Endothelial cell of umbilical vein (primary cell): Measurements from ENCODE around the gene RMRP. TPM values are rescaled to one million over a fixed set of nuclear protein-coding genes. Genes with fewer than 3 reads are reported as not detected.

Experiments used
- BruUV-seq: library from RNA; stranded (reverse); fragments of 400-500 nt; replicated peaks from 2 replicates; lab custom pipeline; 2021; lab: Mats Ljungman, UMichigan
- CTCF ChIA-PET: fragments of 300-600, 350-600 bp; sonication (Branson Sonifier 250); formaldehyde crosslinking; loops from one replicate; lab custom pipeline; 2021; ENCODE audit warnings: antibody characterized with exemption, inconsistent platforms; lab: Charles Lee
- POLR2A ChIA-PET: fragments of 300-600, 350-600 bp; sonication (Branson Sonifier 250); formaldehyde crosslinking; loops from one replicate; lab custom pipeline; 2021; ENCODE audit warnings: antibody characterized with exemption, inconsistent platforms; lab: Charles Lee
- DNase-seq: peaks from one replicate; pipeline ENCODE4 v3.0.0-alpha.2; 2011; ENCODE audit warnings: low read depth, low spot score
- FAIRE-seq: peaks from 2 replicates; lab custom pipeline; 2011; peaks lifted over from hg19 to GRCh38; lab: Jason Lieb, UNC
- H2AFZ ChIP-seq: 2 replicates; pipeline ENCODE4 v1.6.0; 2012; ENCODE audit warnings: low read depth, low read length, control low read depth, inconsistent platforms
- H3K27ac ChIP-seq: 2 replicates; pipeline ENCODE4 v1.5.1; 2011; ENCODE audit warnings: low read depth, mild to moderate bottlenecking, control low read depth, low read length, moderate library complexity; ENCODE audit not compliant: insufficient read depth
- H3K27me3 ChIP-seq, 2 experiments: 2 replicates each; pipeline versions ENCODE4 v1.6.0 to v1.6.1; 2011; ENCODE audit warnings: low read length in 2 of 2, mixed read lengths in 1 of 2; ENCODE audit not compliant: control insufficient read depth in 2 of 2, insufficient read depth in 2 of 2
- H3K36me3 ChIP-seq, 2 experiments: 2 replicates in 1 of 2; 3 replicates in 1 of 2; pipeline ENCODE4 v1.5.1; 2011; ENCODE audit warnings: low read length in 2 of 2, mild to moderate bottlenecking in 1 of 2, moderate library complexity in 1 of 2; ENCODE audit not compliant: control insufficient read depth in 2 of 2, insufficient read depth in 2 of 2; ENCODE audit errors: extremely low read depth in 1 of 2
- H3K4me1 ChIP-seq: 3 replicates; pipeline ENCODE4 v1.5.1; 2011; ENCODE audit warnings: mild to moderate bottlenecking, low read length; ENCODE audit not compliant: control insufficient read depth, insufficient read depth; ENCODE audit errors: extremely low read depth
- H3K4me2 ChIP-seq: 2 replicates; pipeline ENCODE4 v1.6.1; 2011; ENCODE audit warnings: low read length, control low read depth, mixed read lengths; ENCODE audit not compliant: insufficient read depth
- H3K4me3 ChIP-seq, 3 experiments: fragments of 200-600 bp in 1 of 3; sonication (generic), shearing (Covaris generic) in 1 of 3; replicated peaks in 1 of 3; 2 replicates each; pipeline ENCODE4 v1.5.1; 2011 to 2016; ENCODE audit warnings: control low read depth in 3 of 3, low read length in 3 of 3, mild to moderate bottlenecking in 2 of 3, inconsistent platforms in 1 of 3, low read depth in 1 of 3, moderate library complexity in 1 of 3; ENCODE audit not compliant: insufficient read depth in 1 of 3
- H3K79me2 ChIP-seq: 2 replicates; pipeline ENCODE4 v1.6.0; 2012; ENCODE audit warnings: low read length, inconsistent platforms; ENCODE audit not compliant: control insufficient read depth, insufficient read depth
- H3K9ac ChIP-seq: replicated peaks from 2 replicates; pipeline ENCODE3; 2011; ENCODE audit warnings: low read length, control low read depth; ENCODE audit not compliant: insufficient read depth; ENCODE audit errors: extremely low read depth
- H3K9me1 ChIP-seq: replicated peaks from 3 replicates; pipeline ENCODE4 v1.6.0; 2011; ENCODE audit warnings: mild to moderate bottlenecking, low read length; ENCODE audit not compliant: control insufficient read depth, insufficient read depth; ENCODE audit errors: extremely low read depth
- H3K9me3 ChIP-seq: replicated peaks from 2 replicates; pipeline ENCODE4 v1.5.1; 2012; ENCODE audit warnings: low read length, inconsistent platforms; ENCODE audit not compliant: control insufficient read depth, insufficient read depth
- H4K20me1 ChIP-seq: replicated peaks from 2 replicates; pipeline ENCODE3; 2011; ENCODE audit warnings: mild to moderate bottlenecking, low read length; ENCODE audit not compliant: control insufficient read depth, insufficient read depth; ENCODE audit errors: extremely low read depth
- EZH2 ChIP-seq: IDR thresholded peaks from 2 replicates; pipeline ENCODE4 v1.6.1; 2012; ENCODE audit warnings: borderline replicate concordance, low read depth, mild to moderate bottlenecking, moderate library complexity, low read length, inconsistent platforms; ENCODE audit not compliant: severe bottlenecking
- FOS ChIP-seq: IDR thresholded peaks from 2 replicates; pipeline ENCODE4 v1.6.1; 2011; ENCODE audit warnings: mild to moderate bottlenecking, low read length, moderate library complexity, borderline replicate concordance; ENCODE audit not compliant: insufficient read depth
- GATA2 ChIP-seq: IDR thresholded peaks from 2 replicates; pipeline ENCODE4 v1.7.0; 2011; ENCODE audit warnings: low read depth, mild to moderate bottlenecking, moderate library complexity, mixed read lengths, low read length; ENCODE audit not compliant: insufficient read length, insufficient read depth
- JUN ChIP-seq: IDR thresholded peaks from 2 replicates; pipeline ENCODE4 v1.6.1; 2011; ENCODE audit warnings: borderline replicate concordance, low read depth; ENCODE audit not compliant: insufficient read length, insufficient read depth
- MYC ChIP-seq: IDR thresholded peaks from one replicate; pipeline ENCODE4 v1.6.1; 2011; ENCODE audit warnings: mild to moderate bottlenecking, low read depth, low read length
- POLR2A ChIP-seq: IDR thresholded peaks from 2 replicates; pipeline ENCODE4 v1.6.1; 2012; ENCODE audit warnings: low read depth, mild to moderate bottlenecking, control low read depth, low read length
- POLR2AphosphoS5 ChIP-seq: IDR thresholded peaks from 2 replicates; pipeline ENCODE4 v1.6.1; 2012; ENCODE audit warnings: low read depth, mild to moderate bottlenecking, control low read depth, low read length, moderate library complexity; ENCODE audit not compliant: insufficient read depth
- dilution Hi-C: fragments of 300-500 bp; cut with MboI; formaldehyde crosslinking; loops from one replicate; pipeline ENCODE4 v1.15.0; 2019; ENCODE audit warnings: low sequenced_read_pairs; ENCODE audit not compliant: extremely low pct_ligation_motif_present
- intact Hi-C: fragments of 100-400 bp; cut with micrococcal nuclease; formaldehyde crosslinking; loops from one replicate; pipeline ENCODE4 v1.10.0; 2022
- polyA plus RNA-seq, 4 experiments: library from polyadenylated mRNA; depleted of rRNA in 3 of 4; stranded (reverse) in 3 of 4; unstranded in 1 of 4; fragments of >200 nt; gene quantifications; 2 replicates each; pipeline versions ENCODE4 v1.2.1 to v1.2.3, GENCODE V29; 2011 to 2012; ENCODE audit warnings: missing spikeins in 1 of 4
- total RNA-seq: library from RNA; stranded (reverse); gene quantifications from 2 replicates; pipeline ENCODE4 v1.2.3, GENCODE V29; 2021
- TF ChIP-seq, protein P1 (sequence below): IDR thresholded peaks from 2 replicates; pipeline ENCODE4 v1.6.1; 2011; ENCODE audit not compliant: insufficient read depth, insufficient read length
- TF ChIP-seq, protein P2 (sequence below), 2 donors: IDR thresholded peaks; 1 replicate in 1 of 2; 2 replicates in 1 of 2; pipeline ENCODE4 v1.5.1; 2011; ENCODE audit warnings: low read length in 2 of 2, mild to moderate bottlenecking in 2 of 2, moderate library complexity in 2 of 2, control low read depth in 1 of 2, inconsistent platforms in 1 of 2, low read depth in 1 of 2; ENCODE audit not compliant: insufficient read depth in 1 of 2; ENCODE audit errors: extremely low read depth in 1 of 2

RMRP gene
- total and polyA plus RNA-seq, 2 donors (not counting 3 experiments of a cell fraction or from before 2014, with no cell fraction given), result 19,118 TPM; not detected in 1

DNA sequence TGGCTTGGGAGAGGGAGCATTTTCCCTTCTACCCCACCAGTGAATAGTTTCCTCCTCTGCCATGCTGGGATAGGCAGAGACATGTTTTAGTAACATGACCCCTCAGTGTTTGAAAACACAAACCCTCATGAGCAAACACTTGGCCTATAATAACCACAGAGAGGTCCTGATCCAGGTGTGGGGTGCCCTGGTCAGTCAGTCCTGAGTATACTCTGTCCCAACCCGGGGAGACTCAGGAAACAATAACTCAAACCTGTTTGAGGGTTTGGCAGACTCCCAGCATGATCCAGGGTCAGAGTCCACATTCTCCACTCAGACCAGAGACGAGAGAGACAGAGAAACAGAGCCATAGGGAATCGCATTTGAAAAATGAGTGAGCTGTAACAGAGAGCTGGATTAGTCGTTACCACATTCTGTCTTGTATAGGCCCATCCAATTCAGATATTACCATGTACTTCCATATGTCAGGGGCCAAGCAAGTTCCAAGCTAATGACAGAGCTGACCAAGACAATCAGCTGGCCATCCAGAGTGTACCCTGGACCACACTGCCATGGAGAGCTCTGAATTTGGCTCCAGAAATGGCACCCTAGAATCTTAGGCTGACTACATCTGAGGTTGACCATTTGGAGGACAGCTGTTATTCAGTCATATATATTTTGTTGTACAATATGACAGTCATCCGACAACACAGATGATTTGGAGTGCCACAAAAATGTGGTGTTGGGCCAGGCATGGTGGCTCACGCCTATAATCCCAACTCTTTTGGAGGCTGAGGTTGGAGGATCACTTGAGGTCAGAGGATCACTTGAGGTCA is 11.7 kb upstream of the RMRP start:
- no peak overlapping the region for H3K27ac ChIP-seq
- no peak overlapping the region for H3K4me3 ChIP-seq
- H3K9ac ChIP-seq, result no peak overlapping the region
- DNase-seq, result no peak
- H3K9me3 ChIP-seq, result no peaks in the 10 kb centered on the region
- BruUV-seq, result no TSS peak
- no peak for FAIRE-seq
- H2AFZ ChIP-seq, result no peak overlapping the region
- H3K27me3 ChIP-seq, result peaks cover under 1 to 5% of the 10 kb centered on the region in 2 experiments
- intact Hi-C loops (no loop called here), dilution Hi-C loops (no loop called here)
- H3K4me2 ChIP-seq, result no peak overlapping the region
- TF ChIP-seq JUN (no peak), GATA2 (no peak)
- TF ChIP-seq, protein P1, sequence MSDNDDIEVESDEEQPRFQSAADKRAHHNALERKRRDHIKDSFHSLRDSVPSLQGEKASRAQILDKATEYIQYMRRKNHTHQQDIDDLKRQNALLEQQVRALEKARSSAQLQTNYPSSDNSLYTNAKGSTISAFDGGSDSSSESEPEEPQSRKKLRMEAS, result no peak
- H3K9me1 ChIP-seq, result no peaks in the 10 kb centered on the region
- no peaks in the 10 kb centered on the region for H4K20me1 ChIP-seq
- CTCF ChIA-PET, result interaction anchor here (0.9 to 1.9 kb wide), 4 partner anchors 21 to 66 kb away, joined by 3 to 6 read pairs (median 4); no protein-coding TSS in a partner anchor
- H3K36me3 ChIP-seq, result no peaks in the 10 kb centered on the region
- no peaks in the 10 kb centered on the region for H3K79me2 ChIP-seq
- H3K4me1 ChIP-seq, result peaks cover 9% of the 10 kb centered on the region
- POLR2A ChIA-PET, result no interaction called here

DNA sequence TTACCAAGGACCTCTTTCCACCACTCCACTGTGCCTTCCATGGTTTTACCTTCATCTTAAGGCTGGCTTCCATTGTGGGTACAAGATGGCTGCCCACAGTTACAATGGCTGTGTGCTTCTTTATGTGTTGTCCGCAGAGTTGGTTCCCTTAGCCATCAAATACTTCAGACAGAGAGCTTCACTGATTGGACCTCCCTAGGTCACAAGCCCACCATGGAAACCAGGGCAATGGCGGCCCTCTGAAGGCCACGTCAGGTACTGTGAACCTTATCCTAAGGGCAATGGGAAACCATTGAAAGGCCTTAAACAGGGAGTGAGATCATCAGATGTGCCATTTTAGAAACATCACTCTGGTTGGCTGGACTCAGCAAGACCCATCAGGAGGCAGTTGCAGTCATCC is 10.1 kb upstream of the RMRP start:
- Histone ChIP-seq H3K4me3 (no peak overlapping the region), H3K4me2 (no peak overlapping the region), H3K36me3 (no peaks in the 10 kb centered on the region), H3K27ac (no peak overlapping the region), H3K4me1 (peaks cover 16% of the 10 kb centered on the region), H3K79me2 (no peaks in the 10 kb centered on the region), H3K27me3 (no peaks in the 10 kb centered on the region), H2AFZ (no peak overlapping the region), H3K9me3 (no peaks in the 10 kb centered on the region), H4K20me1 (no peaks in the 10 kb centered on the region), H3K9ac (no peak overlapping the region), H3K9me1 (no peaks in the 10 kb centered on the region)
- dilution Hi-C loops (no loop called here), intact Hi-C loops (no loop called here)
- BruUV-seq, result no TSS peak
- POLR2A ChIA-PET, result no interaction called here
- CTCF ChIA-PET, result no interaction called here
- TF ChIP-seq, protein P1, result no peak
- TF ChIP-seq POLR2A, result no peak
- TF ChIP-seq, protein P2, sequence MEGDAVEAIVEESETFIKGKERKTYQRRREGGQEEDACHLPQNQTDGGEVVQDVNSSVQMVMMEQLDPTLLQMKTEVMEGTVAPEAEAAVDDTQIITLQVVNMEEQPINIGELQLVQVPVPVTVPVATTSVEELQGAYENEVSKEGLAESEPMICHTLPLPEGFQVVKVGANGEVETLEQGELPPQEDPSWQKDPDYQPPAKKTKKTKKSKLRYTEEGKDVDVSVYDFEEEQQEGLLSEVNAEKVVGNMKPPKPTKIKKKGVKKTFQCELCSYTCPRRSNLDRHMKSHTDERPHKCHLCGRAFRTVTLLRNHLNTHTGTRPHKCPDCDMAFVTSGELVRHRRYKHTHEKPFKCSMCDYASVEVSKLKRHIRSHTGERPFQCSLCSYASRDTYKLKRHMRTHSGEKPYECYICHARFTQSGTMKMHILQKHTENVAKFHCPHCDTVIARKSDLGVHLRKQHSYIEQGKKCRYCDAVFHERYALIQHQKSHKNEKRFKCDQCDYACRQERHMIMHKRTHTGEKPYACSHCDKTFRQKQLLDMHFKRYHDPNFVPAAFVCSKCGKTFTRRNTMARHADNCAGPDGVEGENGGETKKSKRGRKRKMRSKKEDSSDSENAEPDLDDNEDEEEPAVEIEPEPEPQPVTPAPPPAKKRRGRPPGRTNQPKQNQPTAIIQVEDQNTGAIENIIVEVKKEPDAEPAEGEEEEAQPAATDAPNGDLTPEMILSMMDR (IDR thresholded peaks at IDR 0.05; ENCODE audit: extremely low read depth in 1 of 2, insufficient read depth in 1 of 2, low read depth in 1 of 2, low read length in 2 of 2), result no peak
- TF ChIP-seq JUN, result no peak
- no peak for TF ChIP-seq GATA2
- no peak for TF ChIP-seq MYC
- no peak for TF ChIP-seq FOS
- no peak for TF ChIP-seq POLR2AphosphoS5
- no peak for TF ChIP-seq EZH2
- FAIRE-seq, result no peak
- DNase-seq, result no peak
